GM15510 (cell line): ENCODE measurements around the gene TPD52L1.

Experiments
- POLR2A ChIP-seq: IDR thresholded peaks from 3 replicates; pipeline ENCODE4 v1.6.1; 2011; ENCODE audit warnings: borderline replicate concordance; ENCODE audit not compliant: insufficient read length; ENCODE audit errors: extremely low read depth

TPD52L1 gene

GRCh38 chr6:125254321-125254720 is 100.7 kb downstream of the TPD52L1 start:
- no peak for TF ChIP-seq POLR2A

GRCh38 chr6:125255201-125255600 is 101.6 kb downstream of the TPD52L1 start:
- no peak for TF ChIP-seq POLR2A

DNA sequence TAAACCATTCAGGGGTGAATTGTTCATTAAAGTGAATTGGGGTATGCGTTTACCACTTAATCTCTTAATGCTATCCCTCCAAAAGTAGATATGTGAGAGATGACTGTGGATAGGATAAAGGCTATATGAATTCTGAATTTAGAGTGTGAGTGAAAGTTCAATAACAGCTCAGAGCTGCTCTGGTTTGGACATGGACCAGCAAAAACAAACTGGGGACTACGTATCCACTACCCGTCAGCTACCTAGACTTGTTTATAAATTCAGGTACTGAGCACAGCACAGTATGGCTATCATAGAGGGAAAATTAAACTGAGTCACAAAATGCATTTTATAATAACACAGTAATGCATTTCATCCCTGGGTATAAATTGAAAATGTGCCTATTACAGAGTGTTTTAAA is 103.8 kb downstream of the TPD52L1 start:
- TF ChIP-seq POLR2A: no peak

GRCh38 chr6:125258651-125259353 is 105.2 kb downstream of the TPD52L1 start:
- no peak for TF ChIP-seq POLR2A

DNA sequence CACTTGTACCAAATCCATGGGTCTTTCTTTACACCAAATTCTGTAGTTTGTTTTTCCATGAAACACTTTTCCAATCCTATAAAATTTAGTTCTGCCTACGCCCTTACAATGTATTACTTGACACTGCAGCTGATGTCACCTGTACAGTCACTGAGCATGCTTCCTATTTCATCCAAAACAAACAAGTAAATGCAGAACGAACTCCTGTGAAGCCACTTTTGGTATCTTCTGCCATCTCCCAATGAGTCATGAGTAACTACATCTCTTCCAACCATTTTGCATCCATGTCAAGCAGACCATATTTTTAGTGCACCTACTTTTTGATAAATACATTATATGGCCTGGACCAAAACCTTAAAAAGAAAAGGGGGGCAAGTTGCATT is 105.8 kb downstream of the TPD52L1 start:
- TF ChIP-seq POLR2A: no peak

DNA sequence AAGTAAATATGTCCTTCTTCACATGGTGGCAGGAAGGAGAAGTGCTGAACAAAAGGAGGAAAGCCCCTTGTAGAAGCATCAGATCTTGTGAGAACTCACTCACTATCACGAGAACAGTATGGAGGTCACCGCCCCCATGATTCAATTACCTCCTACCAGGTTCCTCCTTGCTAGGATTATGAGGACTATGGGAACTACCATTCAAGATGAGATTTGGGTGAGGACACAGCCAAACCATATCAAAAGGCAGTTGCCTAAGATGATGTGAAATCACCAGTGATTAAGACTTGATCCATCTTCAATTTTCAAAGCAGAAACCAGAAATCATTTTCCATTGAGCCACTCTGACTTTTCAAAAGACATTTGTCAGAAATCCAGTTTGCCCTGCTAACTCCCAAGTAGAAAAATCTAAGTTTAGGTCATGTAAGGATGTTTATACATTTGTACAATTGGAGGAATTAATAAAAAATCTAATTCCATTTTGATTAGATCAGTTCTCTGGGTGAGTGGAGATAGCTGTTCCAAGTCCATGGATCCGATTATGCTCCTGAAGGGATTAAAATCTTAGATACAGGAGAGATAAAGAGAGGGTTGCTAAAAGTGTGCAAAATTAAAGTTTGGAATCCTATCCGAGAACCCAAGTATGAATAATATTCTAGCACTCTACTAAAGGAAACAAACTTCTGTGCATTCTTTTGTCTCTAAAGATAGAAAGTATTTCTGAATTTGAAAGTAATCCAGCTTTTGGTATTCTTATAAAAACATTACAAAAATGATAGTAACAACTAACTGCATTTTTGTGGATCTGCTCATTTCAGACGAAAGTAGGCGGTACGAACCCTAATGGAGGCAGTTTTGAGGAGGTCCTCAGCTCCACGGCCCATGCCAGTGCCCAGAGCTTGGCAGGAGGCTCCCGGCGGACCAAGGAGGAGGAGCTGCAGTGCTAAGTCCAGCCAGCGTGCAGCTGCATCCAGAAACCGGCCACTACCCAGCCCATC is 108.7 kb downstream of the TPD52L1 start:
- no peak for TF ChIP-seq POLR2A

DNA sequence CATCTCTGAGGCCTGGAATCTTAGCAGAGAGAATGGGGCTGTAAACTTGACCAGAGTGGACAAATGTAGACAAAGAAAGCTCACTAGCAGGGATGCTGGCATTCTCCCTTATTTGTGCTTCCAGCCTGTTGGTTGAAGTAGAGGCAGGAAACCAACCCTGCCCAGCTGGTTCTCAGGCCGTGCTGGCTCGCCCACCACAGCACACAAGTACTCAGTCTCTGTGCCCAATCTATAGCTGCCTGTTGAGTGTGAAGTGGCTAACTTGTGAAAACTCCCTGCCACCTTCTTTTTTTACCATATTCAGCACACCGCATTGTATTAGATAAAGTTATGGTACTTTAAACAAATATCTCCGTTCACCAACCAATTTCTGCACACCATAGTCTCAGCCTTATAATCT is 110.9 kb downstream of the TPD52L1 start:
- no peak for TF ChIP-seq POLR2A

- no peak for TF ChIP-seq POLR2A
Observed at GRCh38 chr6:125267806-125268523, 114.4 kb downstream of the TPD52L1 start.

DNA sequence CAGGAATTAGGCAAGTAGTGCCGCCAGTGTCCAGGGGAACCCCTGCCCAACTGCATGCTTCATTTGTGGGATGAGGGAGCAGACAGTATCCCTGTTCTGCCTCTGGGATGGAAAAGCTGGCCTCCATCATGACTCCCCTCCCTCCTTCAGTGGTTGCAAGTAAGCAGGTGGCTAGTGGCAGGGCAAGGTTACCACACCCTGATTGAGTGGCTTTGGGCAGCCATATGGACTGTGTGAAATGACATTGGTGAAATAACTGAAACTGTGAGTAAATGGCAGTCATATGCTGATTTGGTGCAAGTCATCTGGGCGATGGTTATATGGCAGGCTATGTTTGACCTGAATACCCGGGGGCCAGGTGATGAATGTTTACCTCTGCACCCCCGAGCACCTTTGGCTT is 115.2 kb downstream of the TPD52L1 start:
- TF ChIP-seq POLR2A: no peak

- no peak for TF ChIP-seq POLR2A
Observed at GRCh38 chr6:125269328-125269985, 115.9 kb downstream of the TPD52L1 start.

DNA sequence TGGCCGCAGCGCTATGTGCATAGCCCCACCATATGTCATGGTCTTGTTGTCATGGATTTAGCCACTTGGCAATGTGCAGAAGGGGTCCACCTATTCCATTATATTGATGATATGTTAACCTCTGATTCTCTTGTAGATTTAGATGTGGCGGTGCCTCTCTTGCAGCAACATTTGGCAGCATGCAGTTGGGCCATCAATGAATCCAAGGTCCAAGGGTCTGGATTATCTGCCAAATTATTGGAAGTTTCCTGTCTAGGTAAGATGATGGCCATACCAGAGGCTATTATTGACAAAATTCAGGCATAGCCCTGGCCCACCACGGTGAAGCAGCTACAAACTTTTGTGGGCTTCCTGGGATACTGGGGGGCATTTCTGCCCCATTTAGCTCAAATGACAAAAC is 116.8 kb downstream of the TPD52L1 start:
- TF ChIP-seq POLR2A: no peak

GRCh38 chr6:125271486-125272159 is 118.0 kb downstream of the TPD52L1 start:
- TF ChIP-seq POLR2A: no peak

DNA sequence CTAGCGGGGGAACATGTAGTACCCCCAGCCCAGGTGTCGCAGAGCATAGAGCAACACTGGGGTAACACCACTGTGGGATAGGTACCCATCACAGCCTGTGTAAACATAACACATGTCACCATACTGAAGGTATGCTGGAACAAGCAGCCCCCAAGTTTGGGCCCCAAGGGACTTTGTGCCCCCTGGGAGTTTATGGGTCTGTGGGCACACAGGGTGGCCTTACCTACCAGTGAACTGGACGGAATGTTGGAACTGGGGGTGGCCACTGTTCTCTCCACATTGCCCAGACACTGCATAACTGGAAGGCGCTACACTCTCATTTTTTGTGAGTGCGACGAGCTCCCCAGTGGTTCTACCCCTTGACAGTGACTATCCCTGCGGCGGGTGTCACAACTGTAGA is 119.7 kb downstream of the TPD52L1 start:
- TF ChIP-seq POLR2A: no peak

- TF ChIP-seq POLR2A: no peak
Observed at GRCh38 chr6:125273965-125274364, 120.4 kb downstream of the TPD52L1 start.
